PC-3 (cell line): ENCODE data around the gene TOPORS. TPM values are rescaled to one million over a fixed set of nuclear protein-coding genes. Genes with fewer than 3 reads are reported as not detected.

Source experiments
- ATAC-seq: fragments of 200-7000 bp; cut with Tn5 transposase; 2 replicates; pipeline ENCODE4 v1.9.1; 2020; ENCODE audit warnings: mild to moderate bottlenecking, moderate library complexity
- BruUV-seq: library from RNA; stranded (reverse); fragments of 400-500 nt; replicated peaks from 2 replicates; lab custom pipeline; 2021; lab: Mats Ljungman, UMichigan
- CTCF ChIA-PET: fragments of 300-600 bp; sonication (Branson Sonifier 250); formaldehyde crosslinking; loops from one replicate; lab custom pipeline; 2022; ENCODE audit warnings: antibody characterized with exemption; lab: Charles Lee
- POLR2A ChIA-PET: fragments of 300-600 bp; sonication (Branson Sonifier 250); formaldehyde crosslinking; loops from one replicate; lab custom pipeline; 2022; ENCODE audit warnings: antibody characterized with exemption; ENCODE audit not compliant: unreplicated experiment; lab: Charles Lee
- DNase-seq: peaks from one replicate; pipeline ENCODE4 v3.0.0-alpha.2; 2015
- H2AFZ ChIP-seq: fragments of 300-600 bp; sonication (generic); 2 replicates; pipeline ENCODE4 v1.6.0; 2016; ENCODE audit warnings: antibody characterized with exemption, low read length
- H3F3A ChIP-seq: fragments of 300-600 bp; sonication (generic); one replicate; pipeline ENCODE4 v1.6.0; 2017; ENCODE audit warnings: antibody characterized with exemption, low read length, control low read depth, mild to moderate bottlenecking; ENCODE audit not compliant: unreplicated experiment
- H3K27ac ChIP-seq: fragments of 300-600 bp; sonication (generic); 2 replicates; pipeline ENCODE4 v1.5.1; 2016; ENCODE audit warnings: mild to moderate bottlenecking, low read length
- H3K27me3 ChIP-seq: fragments of 300-600 bp; sonication (generic); 2 replicates; pipeline ENCODE4 v1.6.1; 2016; ENCODE audit warnings: low read length, mixed read lengths
- H3K36me3 ChIP-seq: fragments of 300-600 bp; sonication (generic); 2 replicates; pipeline ENCODE4 v1.6.1; 2016; ENCODE audit warnings: low read depth, mixed run types, low read length, mixed read lengths
- H3K4me1 ChIP-seq: fragments of 300-600 bp; sonication (generic); 2 replicates; pipeline ENCODE4 v1.5.1; 2016; ENCODE audit warnings: low read length; ENCODE audit not compliant: insufficient read depth
- H3K4me2 ChIP-seq: fragments of 300-600 bp; sonication (generic); 2 replicates; pipeline ENCODE4 v1.6.0; 2016; ENCODE audit warnings: low read length
- H3K4me3 ChIP-seq: fragments of 300-600 bp; sonication (generic); 2 replicates; pipeline ENCODE4 v1.5.1; 2016; ENCODE audit warnings: mild to moderate bottlenecking, low read length, mixed read lengths
- H3K79me2 ChIP-seq: fragments of 300-600 bp; sonication (generic); 2 replicates; pipeline ENCODE4 v1.6.1; 2017; ENCODE audit warnings: low read length, mixed read lengths
- H3K9ac ChIP-seq: fragments of 300-600 bp; sonication (generic); 2 replicates; pipeline ENCODE4 v1.6.0; 2016; ENCODE audit warnings: mild to moderate bottlenecking, low read length
- H3K9me2 ChIP-seq: fragments of 300-600 bp; sonication (generic); replicated peaks from 2 replicates; pipeline ENCODE4 v1.6.1; 2016; ENCODE audit warnings: mixed run types, low read length, mixed read lengths
- H3K9me3 ChIP-seq: fragments of 300-600 bp; sonication (generic); 2 replicates; pipeline ENCODE4 v1.6.1; 2016; ENCODE audit warnings: low read length, mixed read lengths
- H4K20me1 ChIP-seq: fragments of 300-600 bp; sonication (generic); 2 replicates; pipeline ENCODE4 v1.6.1; 2016; ENCODE audit warnings: low read length, mixed read lengths
- CTCF ChIP-seq: fragments of 300-600 bp; sonication (generic); conservative IDR thresholded peaks from 2 replicates; pipeline ENCODE4 v1.5.1; 2017; ENCODE audit warnings: antibody characterized with exemption, low read depth, mild to moderate bottlenecking, low read length
- EZH2 ChIP-seq: fragments of 300-600 bp; sonication (generic); IDR thresholded peaks from one replicate; pipeline ENCODE4 v1.6.1; 2017; ENCODE audit warnings: antibody characterized with exemption, mild to moderate bottlenecking, low read length; ENCODE audit not compliant: unreplicated experiment
- EZH2phosphoT487 ChIP-seq: fragments of 300-600 bp; sonication (generic); IDR thresholded peaks from 2 replicates; pipeline ENCODE4 v1.6.1; 2018; ENCODE audit warnings: mild to moderate bottlenecking, antibody characterized with exemption, low read length, borderline replicate concordance
- intact Hi-C: fragments of 100-400 bp; cut with micrococcal nuclease; formaldehyde crosslinking; loops from 2 replicates; pipeline ENCODE4 v1.9.0; 2023
- total RNA-seq: library from RNA; depleted of rRNA; stranded (reverse); fragments of >200 nt; gene quantifications from 2 replicates; pipeline ENCODE4 v1.2.3, GENCODE V29; 2014; rRNA removed

The TOPORS gene
- total RNA-seq, 1 experiment from 2014 or later: 11.4 TPM

GRCh38 chr9:32490601-32491000 lies 61.8 kb downstream of the TOPORS start:
- no peaks in the 10 kb centered on the region for H3K27me3 ChIP-seq
- CTCF ChIA-PET: no interaction called here
- peaks cover 6% of the 10 kb centered on the region; the same call in 1 of the 2 replicates for H3K36me3 ChIP-seq

More at GRCh38 chr9:32490601-32491000, 61.8 kb downstream of the TOPORS start:
- Histone ChIP-seq H3K79me2 (no peaks in the 10 kb centered on the region), H3K27ac (no peak overlapping the region), H2AFZ (no peak overlapping the region), H3K4me2 (no peak overlapping the region), H3F3A (no peaks in the 10 kb centered on the region), H3K9me2 (no peaks in the 10 kb centered on the region), H3K4me1 (no peaks in the 10 kb centered on the region), H3K9me3 (no peaks in the 10 kb centered on the region), H3K4me3 (no peak overlapping the region), H3K9ac (no peak overlapping the region), H4K20me1 (no peaks in the 10 kb centered on the region)
- intact Hi-C loops: no loop called here
- BruUV-seq: no TSS peak
- POLR2A ChIA-PET: no interaction called here
- DNase-seq (no peak), ATAC-seq (no peak)
- TF ChIP-seq CTCF: no peak
- no peak for TF ChIP-seq EZH2
- no peak for TF ChIP-seq EZH2phosphoT487

Other genes starting within 250 kb of the TOPORS start
- 20.8 and 26.0 TPM in 2 replicates for gene ACO1, start 167.9 kb downstream of the TOPORS start, total RNA-seq
- gene RIGI, start 26.4 kb downstream of the TOPORS start, total RNA-seq: 2.6 and 5.4 TPM in 2 replicates
- gene SMIM27, start 259 bp downstream of the TOPORS start, total RNA-seq: 0.98 and 3.0 TPM in 2 replicates
- 83.9 and 86.4 TPM in 2 replicates for gene NDUFB6, start 20.6 kb upstream of the TOPORS start, total RNA-seq
- gene TAF1L, start 83.1 kb upstream of the TOPORS start, total RNA-seq: 0.23 TPM in 1 of 2 replicates, not detected in the other
- gene TMEM215, start 231.0 kb upstream of the TOPORS start, total RNA-seq: not detected in 2 replicates